HEK293T (cell line): ENCODE results near the gene VMP1.

ENCODE experiments used
- BHLHE40 ChIP-seq: fragments of 450-650 bp; IDR thresholded peaks from 2 replicates; pipeline ENCODE4 v1.6.1; 2016; ENCODE audit warnings: mild to moderate bottlenecking, moderate library complexity, borderline replicate concordance
- FOXA1 ChIP-seq: fragments of 450-650 bp; IDR thresholded peaks from 2 replicates; pipeline ENCODE4 v1.6.1; 2016; ENCODE audit warnings: mild to moderate bottlenecking
- FOXK2 ChIP-seq: fragments of 450-650 bp; IDR thresholded peaks from 2 replicates; pipeline ENCODE4 v1.6.1; 2016; ENCODE audit warnings: mild to moderate bottlenecking
- FOXM1 ChIP-seq: fragments of 450-650 bp; IDR thresholded peaks from 2 replicates; pipeline ENCODE4 v1.6.1; 2017; ENCODE audit warnings: mild to moderate bottlenecking, borderline replicate concordance
- SP1 ChIP-seq: fragments of 450-650 bp; IDR thresholded peaks from 2 replicates; pipeline ENCODE4 v1.6.1; 2017
- SUZ12 ChIP-seq: fragments of 450-650 bp; IDR thresholded peaks from 2 replicates; pipeline ENCODE4 v1.6.1; 2016; ENCODE audit warnings: mild to moderate bottlenecking

DNA sequence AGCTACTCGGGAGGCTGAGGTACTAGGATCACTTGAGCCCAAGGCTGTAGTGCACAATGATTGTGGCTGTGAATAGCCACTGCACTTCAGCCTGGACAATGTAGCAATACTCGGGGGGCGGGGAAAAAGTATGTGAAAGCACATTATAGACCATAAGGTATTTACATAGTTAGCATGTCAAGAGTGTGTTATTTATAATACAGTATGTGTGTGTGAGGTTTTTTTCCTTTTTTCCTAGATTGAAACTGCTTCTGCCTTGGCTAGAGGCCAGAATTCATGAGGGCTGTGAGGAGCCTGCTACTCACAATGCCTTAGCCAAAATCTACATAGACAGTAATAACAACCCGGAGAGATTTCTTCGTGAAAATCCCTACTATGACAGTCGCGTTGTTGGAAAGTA is 30.7 kb upstream of the VMP1 start:
- no peak for TF ChIP-seq FOXA1
- no peak for TF ChIP-seq FOXM1
- TF ChIP-seq SUZ12 = no peak
- no peak for TF ChIP-seq SP1
- no peak for TF ChIP-seq BHLHE40
- TF ChIP-seq FOXK2 = no peak
